ENCODE measurements around the gene LPIN3. TPM values are rescaled to one million over a fixed set of nuclear protein-coding genes. Genes with fewer than 3 reads are reported as not detected.

Gene LPIN3
- total RNA-seq, 1 donor from 2014 or later: 17.5 TPM

GRCh38 chr20:41406353-41406752 is 65.7 kb downstream of the LPIN3 start:
- DNase-seq (ENCODE audit: extremely low spot score, unreplicated experiment): no peak
- Mint-ChIP-seq H3K4me3 (no peak overlapping the region), H3K9me3 (no peaks in the 10 kb centered on the region), H3K27me3 (no peaks in the 10 kb centered on the region), H3K27ac (no peak overlapping the region), H3K36me3 (peaks cover 35% of the 10 kb centered on the region), H3K4me1 (ENCODE audit: unreplicated experiment) (peaks cover under 1% of the 10 kb centered on the region)
- TF ChIP-seq CTCF (conservative IDR thresholded peaks at IDR 0.05): no peak

GRCh38 chr20:41406896-41407444 is 66.3 kb downstream of the LPIN3 start:
- no peaks in the 10 kb centered on the region for H3K9me3 Mint-ChIP-seq

GRCh38 chr20:41407607-41408006 is 67.0 kb downstream of the LPIN3 start:
- H3K36me3 Mint-ChIP-seq: peaks cover 32% of the 10 kb centered on the region

More at GRCh38 chr20:41406896-41407444, 66.3 kb downstream of the LPIN3 start:
- H3K27ac Mint-ChIP-seq: no peak overlapping the region
- no peaks in the 10 kb centered on the region for H3K27me3 Mint-ChIP-seq
- H3K4me3 Mint-ChIP-seq: no peak overlapping the region
- H3K4me1 Mint-ChIP-seq (ENCODE audit: unreplicated experiment): peaks cover 7% of the 10 kb centered on the region
- peaks cover 32% of the 10 kb centered on the region for H3K36me3 Mint-ChIP-seq
- TF ChIP-seq CTCF (conservative IDR thresholded peaks at IDR 0.05): no peak
- DNase-seq (ENCODE audit: extremely low spot score, unreplicated experiment): no peak

DNA sequence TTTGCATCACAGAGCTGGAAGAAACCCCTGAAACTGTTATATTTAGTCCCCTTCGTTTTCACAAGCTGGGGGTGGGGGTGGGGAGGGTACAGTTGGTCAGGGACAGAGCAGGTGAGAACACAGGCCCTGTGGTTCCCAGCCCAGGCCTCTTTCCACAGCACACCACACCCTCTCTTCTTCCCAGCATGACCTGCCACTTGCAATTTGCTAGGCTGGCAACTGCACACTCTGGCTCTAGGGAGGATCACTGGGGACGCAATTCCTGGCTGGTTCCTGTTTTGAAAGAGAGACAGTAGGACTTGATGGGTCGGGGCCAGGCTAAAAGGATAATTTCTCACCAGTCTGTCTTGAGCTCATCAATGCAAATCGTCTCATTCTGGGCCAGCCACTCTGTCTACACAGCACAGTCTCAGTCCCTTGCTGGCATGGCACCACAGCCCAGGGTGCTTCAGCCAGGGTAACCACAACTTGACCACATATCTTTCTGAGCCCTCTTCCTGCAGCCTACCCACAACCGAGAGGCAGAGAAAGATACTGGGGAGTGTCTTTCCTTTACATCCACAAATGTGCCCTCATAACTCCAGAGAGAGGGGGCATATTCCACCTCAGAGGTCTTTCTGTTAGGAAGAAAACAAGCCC is 67.7 kb downstream of the LPIN3 start:
- no peak overlapping the region for H3K4me3 Mint-ChIP-seq
- H3K9me3 Mint-ChIP-seq: no peaks in the 10 kb centered on the region
- no peak overlapping the region for H3K27ac Mint-ChIP-seq
- H3K4me1 Mint-ChIP-seq (ENCODE audit: unreplicated experiment): peaks cover 15% of the 10 kb centered on the region
- TF ChIP-seq CTCF (conservative IDR thresholded peaks at IDR 0.05): no peak
- no peak for DNase-seq (ENCODE audit: extremely low spot score, unreplicated experiment)
- H3K36me3 Mint-ChIP-seq: peaks cover 34% of the 10 kb centered on the region
- H3K27me3 Mint-ChIP-seq: no peaks in the 10 kb centered on the region

More at GRCh38 chr20:41407607-41408006, 67.0 kb downstream of the LPIN3 start:
- no peaks in the 10 kb centered on the region for H3K9me3 Mint-ChIP-seq
- TF ChIP-seq CTCF (conservative IDR thresholded peaks at IDR 0.05): no peak
- peaks cover 13% of the 10 kb centered on the region for H3K4me1 Mint-ChIP-seq (ENCODE audit: unreplicated experiment)
- DNase-seq (ENCODE audit: extremely low spot score, unreplicated experiment): no peak
- H3K27ac Mint-ChIP-seq: no peak overlapping the region
- H3K4me3 Mint-ChIP-seq: no peak overlapping the region
- no peaks in the 10 kb centered on the region for H3K27me3 Mint-ChIP-seq

DNA sequence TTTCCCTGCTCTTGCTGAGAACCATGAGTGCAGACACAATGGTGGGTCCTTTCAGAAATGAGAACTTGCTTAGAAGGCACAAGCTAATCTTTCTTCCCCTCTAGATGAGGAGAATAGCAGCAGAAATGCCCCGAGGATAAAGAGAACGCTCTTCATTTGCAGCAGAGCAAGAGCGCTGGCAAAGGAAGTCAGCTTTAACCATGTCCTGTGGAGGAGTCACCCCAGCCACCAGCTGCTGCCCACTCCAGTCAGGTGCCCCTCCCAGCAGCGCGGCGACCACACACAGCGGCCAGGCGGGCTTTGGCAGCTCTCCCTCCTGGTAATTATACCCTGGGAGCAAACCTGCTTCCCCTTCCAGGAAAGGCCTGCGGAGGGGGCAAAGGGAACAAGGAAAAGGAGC is 68.4 kb downstream of the LPIN3 start:
- H3K36me3 Mint-ChIP-seq: peaks cover 40% of the 10 kb centered on the region
- no peak for TF ChIP-seq CTCF (conservative IDR thresholded peaks at IDR 0.05)
- H3K4me1 Mint-ChIP-seq (ENCODE audit: unreplicated experiment): peaks cover 15% of the 10 kb centered on the region
- H3K27ac Mint-ChIP-seq: no peak overlapping the region
- no peak overlapping the region for H3K4me3 Mint-ChIP-seq
- DNase-seq (ENCODE audit: extremely low spot score, unreplicated experiment): no peak
- H3K27me3 Mint-ChIP-seq: no peaks in the 10 kb centered on the region
- no peaks in the 10 kb centered on the region for H3K9me3 Mint-ChIP-seq

Other genes with a start within 250 kb of the LPIN3 start
- 78.9 and 241 TPM in 2 replicates for gene PLCG1, start 203.3 kb upstream of the LPIN3 start, total RNA-seq (ENCODE audit: low replicate concordance)
- 10.2 and 16.3 TPM in 2 replicates for gene ZHX3, start 23.1 kb upstream of the LPIN3 start, total RNA-seq (ENCODE audit: low replicate concordance)
- 0.67 and 10.3 TPM in 2 replicates for gene EMILIN3, start 26.0 kb downstream of the LPIN3 start, total RNA-seq (ENCODE audit: low replicate concordance)

All from type B pancreatic cell (in vitro differentiated cells).